ENCODE measurements around the gene MED13.
A peak's percentile ranks its signal among the peaks of the same experiment; 100 is the strongest.

Gene MED13, protein sequence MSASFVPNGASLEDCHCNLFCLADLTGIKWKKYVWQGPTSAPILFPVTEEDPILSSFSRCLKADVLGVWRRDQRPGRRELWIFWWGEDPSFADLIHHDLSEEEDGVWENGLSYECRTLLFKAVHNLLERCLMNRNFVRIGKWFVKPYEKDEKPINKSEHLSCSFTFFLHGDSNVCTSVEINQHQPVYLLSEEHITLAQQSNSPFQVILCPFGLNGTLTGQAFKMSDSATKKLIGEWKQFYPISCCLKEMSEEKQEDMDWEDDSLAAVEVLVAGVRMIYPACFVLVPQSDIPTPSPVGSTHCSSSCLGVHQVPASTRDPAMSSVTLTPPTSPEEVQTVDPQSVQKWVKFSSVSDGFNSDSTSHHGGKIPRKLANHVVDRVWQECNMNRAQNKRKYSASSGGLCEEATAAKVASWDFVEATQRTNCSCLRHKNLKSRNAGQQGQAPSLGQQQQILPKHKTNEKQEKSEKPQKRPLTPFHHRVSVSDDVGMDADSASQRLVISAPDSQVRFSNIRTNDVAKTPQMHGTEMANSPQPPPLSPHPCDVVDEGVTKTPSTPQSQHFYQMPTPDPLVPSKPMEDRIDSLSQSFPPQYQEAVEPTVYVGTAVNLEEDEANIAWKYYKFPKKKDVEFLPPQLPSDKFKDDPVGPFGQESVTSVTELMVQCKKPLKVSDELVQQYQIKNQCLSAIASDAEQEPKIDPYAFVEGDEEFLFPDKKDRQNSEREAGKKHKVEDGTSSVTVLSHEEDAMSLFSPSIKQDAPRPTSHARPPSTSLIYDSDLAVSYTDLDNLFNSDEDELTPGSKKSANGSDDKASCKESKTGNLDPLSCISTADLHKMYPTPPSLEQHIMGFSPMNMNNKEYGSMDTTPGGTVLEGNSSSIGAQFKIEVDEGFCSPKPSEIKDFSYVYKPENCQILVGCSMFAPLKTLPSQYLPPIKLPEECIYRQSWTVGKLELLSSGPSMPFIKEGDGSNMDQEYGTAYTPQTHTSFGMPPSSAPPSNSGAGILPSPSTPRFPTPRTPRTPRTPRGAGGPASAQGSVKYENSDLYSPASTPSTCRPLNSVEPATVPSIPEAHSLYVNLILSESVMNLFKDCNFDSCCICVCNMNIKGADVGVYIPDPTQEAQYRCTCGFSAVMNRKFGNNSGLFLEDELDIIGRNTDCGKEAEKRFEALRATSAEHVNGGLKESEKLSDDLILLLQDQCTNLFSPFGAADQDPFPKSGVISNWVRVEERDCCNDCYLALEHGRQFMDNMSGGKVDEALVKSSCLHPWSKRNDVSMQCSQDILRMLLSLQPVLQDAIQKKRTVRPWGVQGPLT (N-terminal part only)

DNA sequence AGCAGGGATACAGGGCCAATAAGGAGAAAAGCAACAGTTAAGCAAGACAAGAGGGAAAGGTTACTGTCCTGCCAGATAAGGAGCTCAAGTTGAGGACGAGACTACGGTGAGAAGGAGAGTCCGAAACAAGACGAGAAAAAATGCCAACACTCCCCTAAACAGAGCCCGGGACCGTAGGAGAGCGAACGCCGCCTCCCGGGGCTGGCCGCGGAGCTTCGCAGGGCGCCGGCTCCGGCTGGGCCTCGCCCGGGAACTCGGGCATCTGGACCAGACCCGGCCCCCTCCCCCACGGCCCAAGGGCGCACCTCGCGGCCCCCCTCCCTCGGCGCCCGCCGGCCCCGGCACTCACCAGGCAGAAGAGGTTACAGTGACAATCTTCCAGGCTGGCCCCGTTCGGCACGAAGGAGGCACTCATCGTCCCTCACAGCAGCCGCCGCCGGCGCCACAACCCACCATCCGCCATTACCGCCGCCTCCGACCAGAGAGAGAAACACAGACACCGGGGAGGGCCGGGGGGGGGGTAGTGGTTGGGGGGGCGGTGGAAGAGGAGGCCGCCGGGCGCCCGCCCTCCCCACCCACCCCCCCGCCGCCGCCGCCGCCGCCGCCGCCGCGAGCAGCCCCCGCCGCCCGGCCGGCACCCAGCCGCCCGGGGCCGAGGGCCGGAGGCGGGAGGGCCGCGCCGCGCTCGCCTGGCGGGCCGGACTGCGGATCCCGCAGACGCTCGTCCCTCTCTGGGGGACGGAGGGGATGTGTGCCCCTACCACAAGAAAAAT is at the start of gene MED13:
Gene MED13, minus strand, starts transcription at position 488 of the 773 bp plus-strand sequence. Its CDS starts 73 bp downstream, at position 415.
- DNase-seq (ENCODE audit: low read depth in 3 of 3, low spot score in 1 of 3), result peak in 2 of 3 donors; percentile 16 to 38

GRCh38 chr17:62112229-62112628 is 47.2 kb upstream of the MED13 start:
- DNase-seq (ENCODE audit: low read depth in 3 of 3, low spot score in 1 of 3), result no peak

DNA sequence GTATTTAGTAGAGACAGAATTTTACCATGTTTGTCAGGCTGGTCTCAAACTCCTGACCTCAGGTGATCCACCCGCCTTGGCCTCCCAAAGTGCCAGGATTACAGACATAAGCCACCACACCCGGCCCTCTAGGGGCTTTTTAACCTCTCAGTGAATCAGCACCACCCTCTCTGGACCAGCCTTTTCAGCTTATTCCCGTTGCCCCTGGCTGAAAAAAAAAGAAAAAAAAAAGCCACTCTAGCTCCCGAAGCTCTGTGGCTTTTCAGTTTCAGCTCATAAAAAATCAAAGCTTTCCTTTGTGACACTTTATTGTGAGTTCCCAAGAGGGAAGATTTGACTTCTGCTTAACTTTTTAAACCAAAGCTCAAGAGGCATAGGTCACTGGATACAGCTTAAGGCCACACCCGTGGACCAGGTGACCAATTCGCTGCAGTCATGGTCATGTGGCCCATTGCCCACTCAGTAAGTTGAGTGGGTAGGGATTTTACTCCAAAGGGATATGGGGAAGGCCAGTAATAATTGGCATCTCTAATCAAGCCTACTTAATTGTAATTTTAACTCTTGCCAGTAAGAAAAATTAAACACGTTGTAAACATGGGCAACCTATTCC is 46.6 kb upstream of the MED13 start:
- DNase-seq (ENCODE audit: low read depth in 3 of 3, low spot score in 1 of 3), result no peak

DNA sequence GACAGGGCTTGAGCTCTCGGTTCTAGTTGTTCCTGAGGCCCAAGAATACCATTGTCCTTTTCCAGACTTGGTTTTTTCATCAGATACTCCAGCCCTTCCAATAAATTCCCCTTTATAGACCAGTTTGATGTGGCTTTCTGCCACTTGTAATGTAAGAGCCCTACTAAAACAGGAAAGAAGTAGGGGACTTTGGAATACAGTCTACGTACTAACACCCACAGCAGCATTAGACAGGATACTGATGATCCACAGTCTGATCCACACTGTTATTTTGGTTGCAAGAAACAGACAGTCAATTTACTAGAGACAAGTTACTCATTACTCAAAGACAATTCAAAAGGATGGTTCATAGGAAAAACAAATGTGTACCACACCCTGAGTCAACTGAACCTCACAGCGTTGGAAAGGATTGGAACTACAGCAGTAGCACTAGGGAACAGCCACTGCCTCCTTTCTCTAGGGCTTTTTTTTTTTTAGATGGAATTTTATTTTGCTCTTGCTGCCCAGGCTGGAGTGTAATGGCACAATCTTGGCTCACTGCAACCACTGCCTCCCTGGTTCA is 45.9 kb upstream of the MED13 start:
- DNase-seq (ENCODE audit: low read depth in 3 of 3, low spot score in 1 of 3), result no peak

DNA sequence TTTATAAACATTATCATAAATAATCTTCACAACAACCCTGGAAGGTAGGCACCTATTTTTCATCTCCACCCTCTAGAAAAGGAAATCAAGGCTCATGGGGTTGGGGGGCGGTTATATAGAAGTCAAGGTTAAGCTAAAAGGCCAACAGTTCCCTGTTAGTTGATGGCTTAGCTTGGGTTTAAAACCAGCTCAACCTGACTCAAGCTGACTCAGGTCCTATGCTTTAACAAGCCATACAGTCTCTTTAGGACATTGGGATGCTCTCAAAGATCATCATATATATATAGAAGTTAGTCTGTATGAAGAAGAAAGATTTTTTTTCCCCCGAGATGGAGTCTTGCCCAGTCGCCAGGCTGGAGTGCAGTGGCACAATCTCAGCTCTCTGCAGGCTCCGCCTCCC is 44.8 kb upstream of the MED13 start:
- DNase-seq (ENCODE audit: low read depth in 3 of 3, low spot score in 1 of 3), result no peak

DNA sequence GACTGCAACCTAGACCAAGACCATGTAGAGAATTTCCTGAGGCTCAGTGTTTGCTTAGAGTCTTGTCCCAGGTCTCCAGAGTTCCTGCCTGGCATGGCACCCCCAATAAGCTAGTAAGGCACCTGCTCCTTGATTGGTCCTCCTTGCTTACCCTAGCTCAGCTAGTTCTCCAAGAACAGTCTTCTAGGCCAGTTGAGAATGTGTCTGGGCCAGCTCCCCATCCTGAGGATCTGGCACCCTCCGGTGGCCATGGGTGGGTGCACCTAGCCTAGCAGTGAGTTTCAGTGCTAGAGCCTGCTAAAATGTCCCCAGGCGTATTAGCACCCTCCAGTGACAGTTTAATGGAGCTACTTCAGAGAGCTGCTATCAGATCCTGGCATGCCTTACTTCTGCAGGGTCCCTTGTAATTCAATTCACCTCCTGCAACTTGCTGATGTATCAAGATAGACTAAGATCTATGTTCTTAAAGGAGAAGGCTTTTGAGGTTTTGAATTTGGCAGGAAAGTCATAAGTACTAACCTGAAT is 44.4 kb upstream of the MED13 start:
- DNase-seq (ENCODE audit: low read depth in 3 of 3, low spot score in 1 of 3), result peak in 1 of 3 donors; percentile 8

- DNase-seq (ENCODE audit: low read depth in 3 of 3, low spot score in 1 of 3), result no peak
Measured at GRCh38 chr17:62105861-62106260, 40.8 kb upstream of the MED13 start.

DNA sequence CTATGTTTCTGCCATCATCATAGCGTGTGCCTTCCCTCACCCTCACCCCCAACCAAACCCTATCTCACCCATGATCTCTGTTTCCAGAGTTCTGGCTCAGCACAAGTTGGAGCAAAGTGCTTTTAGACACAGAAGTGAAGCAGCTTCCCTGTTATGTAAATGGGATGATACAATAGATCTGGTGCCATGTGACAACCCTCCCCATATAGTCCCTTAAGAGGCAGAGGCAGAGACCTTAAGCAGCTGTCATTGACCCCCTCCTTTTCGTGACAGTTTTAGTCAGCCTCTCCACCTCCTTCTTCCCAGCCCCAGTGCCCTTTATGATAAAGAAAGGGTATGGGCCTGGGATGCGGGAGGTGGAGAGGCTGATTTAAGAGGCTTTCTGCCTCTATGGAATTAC is 40.3 kb upstream of the MED13 start:
- DNase-seq (ENCODE audit: low read depth in 3 of 3, low spot score in 1 of 3), result no peak

- DNase-seq (ENCODE audit: low read depth in 3 of 3, low spot score in 1 of 3), result no peak
Measured at GRCh38 chr17:62101515-62101914, 36.4 kb upstream of the MED13 start.

DNA sequence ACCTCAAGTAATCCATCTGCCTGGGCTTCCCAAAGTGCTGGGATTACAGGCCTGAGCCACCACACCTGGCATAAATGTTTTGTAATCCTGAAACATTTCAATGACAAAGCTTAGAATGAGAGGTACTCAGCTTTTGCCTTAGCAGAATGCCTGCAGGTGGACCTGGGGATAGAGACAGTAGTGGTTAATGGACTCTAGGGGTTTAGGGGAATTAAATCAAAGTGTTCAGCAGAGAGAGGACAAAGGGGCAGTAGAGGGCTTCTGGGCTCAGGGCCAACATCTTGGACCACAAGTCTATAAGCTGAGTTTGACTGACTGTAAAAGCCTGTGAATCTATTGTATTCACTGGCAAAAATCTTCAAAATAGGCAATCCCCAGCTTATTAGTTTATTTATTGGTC is 36.0 kb upstream of the MED13 start:
- no peak for DNase-seq (ENCODE audit: low read depth in 3 of 3, low spot score in 1 of 3)

DNA sequence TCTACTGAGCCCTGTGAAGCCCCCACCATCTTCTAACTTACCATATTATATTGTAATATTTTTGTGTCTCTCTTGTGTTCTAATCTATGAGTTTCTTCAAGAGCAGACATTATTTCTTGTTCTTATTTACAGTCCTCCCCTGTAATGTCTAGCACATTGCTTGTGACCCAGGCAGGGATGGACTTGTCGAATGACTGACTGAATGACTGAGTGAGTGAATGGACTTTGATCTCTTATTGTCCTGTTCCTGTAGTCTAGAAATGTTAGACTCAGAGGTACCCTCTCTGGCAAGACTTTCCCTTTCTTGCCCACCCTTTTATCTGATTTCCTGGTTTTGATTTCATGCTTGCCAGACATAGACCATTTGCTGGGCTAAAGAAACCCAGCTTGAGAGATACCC is 35.0 kb upstream of the MED13 start:
- no peak for DNase-seq (ENCODE audit: low read depth in 3 of 3, low spot score in 1 of 3)

GRCh38 chr17:62099532-62099931 is 34.5 kb upstream of the MED13 start:
- no peak for DNase-seq (ENCODE audit: low read depth in 3 of 3, low spot score in 1 of 3)

- DNase-seq (ENCODE audit: low read depth in 3 of 3, low spot score in 1 of 3), result no peak
Measured at GRCh38 chr17:62098623-62099231, 33.6 kb upstream of the MED13 start.

DNA sequence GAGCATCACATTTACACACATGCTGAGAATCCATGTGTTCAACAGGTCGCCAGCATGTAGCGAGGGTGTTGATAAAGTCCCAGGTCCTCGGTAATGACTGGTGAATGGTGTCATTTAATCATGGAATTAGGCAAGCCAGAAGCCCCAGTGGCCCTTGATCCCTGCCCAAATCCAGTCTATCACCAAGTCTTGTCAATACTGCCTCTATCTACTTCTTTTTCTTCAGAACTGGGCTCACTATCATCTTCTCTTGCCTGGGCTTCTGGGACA is 31.3 kb upstream of the MED13 start:
- DNase-seq (ENCODE audit: low read depth in 3 of 3, low spot score in 1 of 3), result no peak

DNA sequence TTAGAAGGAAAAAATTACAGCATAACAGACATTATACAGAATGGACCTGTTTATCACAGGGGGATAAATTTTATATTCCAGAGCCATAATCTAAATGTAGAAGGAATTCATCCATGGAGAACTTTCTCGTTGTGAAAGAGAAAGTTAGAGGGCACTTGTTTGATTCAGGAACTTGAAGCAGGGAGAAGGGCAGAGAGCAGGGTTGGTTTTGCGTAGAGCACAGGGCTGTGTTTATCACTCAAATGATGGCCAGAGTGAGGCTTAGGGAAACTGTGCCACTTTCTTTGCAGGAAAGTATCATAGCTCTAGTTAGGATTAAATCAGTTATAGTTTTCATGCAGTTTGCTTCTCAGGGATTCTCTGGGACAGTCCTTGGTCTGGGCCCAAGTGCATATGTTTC is 29.1 kb upstream of the MED13 start:
- no peak for DNase-seq (ENCODE audit: low read depth in 3 of 3, low spot score in 1 of 3)

DNA sequence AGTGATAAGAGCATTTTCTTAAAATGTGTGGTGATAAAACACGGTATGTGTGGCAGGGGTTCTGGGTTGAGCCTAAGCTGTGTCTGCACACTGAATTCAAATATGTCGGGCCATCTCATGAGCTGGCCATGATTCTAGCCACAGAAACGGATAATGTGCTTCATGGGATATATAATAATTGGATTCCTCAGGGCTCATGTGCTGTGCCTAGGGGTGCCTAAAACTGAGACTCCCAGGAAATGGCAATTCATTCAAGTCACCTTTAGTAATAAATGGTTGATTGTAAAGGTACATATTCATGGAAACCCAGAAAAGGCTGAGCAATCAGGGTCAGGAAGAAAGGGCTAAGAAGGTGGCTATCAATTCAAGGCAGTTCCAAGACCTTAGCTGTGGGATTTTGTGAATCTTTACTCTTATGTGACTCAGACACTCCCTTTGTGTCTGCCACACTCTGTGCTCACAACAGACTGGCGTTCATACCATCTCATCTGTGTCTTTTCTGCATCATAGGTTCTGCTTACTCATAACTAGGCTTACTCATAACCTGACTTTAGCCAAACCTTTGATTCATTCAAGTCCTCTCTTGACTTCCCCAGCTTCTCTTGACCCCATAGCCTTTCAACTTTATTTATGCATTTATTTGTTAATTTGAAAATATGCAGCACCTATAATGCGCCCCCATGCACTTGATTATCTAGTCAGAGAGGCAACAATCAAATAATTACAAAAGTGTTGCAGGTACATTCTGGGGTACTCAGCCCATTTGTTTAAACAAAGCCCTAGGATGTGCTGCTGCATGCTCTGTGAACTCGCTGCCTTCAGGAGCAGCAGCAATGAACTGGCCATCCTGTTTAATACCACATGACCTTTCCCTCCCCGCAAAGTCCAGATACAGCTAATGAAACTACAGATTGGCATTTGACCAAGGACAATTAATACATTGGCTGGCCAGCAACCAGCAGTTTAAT is 28.4 kb upstream of the MED13 start:
- DNase-seq (ENCODE audit: low read depth in 3 of 3, low spot score in 1 of 3), result no peak

- DNase-seq (ENCODE audit: low read depth in 3 of 3, low spot score in 1 of 3), result no peak
Measured at GRCh38 chr17:62092784-62093183, 27.7 kb upstream of the MED13 start.

DNA sequence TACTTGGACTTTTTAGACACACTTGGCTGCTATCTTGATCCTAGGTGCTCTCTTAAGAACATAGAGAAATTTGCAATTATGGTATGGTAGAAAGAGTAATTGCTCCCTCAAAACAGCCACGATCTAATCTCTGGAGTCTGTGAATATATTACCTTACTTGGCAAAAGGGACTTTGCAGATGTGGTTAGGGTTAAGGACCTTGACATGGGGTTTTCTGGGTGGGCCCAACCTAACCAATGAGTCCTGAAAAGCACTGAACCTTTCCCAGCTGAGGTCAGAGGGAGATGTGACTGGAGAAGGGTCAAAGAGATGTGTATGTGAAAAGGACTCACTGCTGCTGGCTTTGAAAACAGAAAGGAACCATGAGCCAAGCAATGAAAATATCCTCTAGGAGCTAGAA is 26.7 kb upstream of the MED13 start:
- DNase-seq (ENCODE audit: low read depth in 3 of 3, low spot score in 1 of 3), result no peak
